OCI-LY3 (cell line): Measurements from ENCODE around the gene CCNF.
A peak's percentile ranks its signal among the peaks of the same experiment; 100 is the strongest.

Source experiments
- H2AFZ ChIP-seq: fragments of 200-600, 300-600 bp; shearing (Covaris generic); 2 replicates; pipeline ENCODE4 v1.6.0; 2014; ENCODE audit warnings: antibody characterized with exemption, low read depth, low read length
- H3K27ac ChIP-seq: fragments of 200-600, 300-600 bp; sonication (generic); 2 replicates; pipeline ENCODE4 v1.5.1; 2014; ENCODE audit warnings: mild to moderate bottlenecking, low read length, moderate library complexity, mixed read lengths
- H3K27me3 ChIP-seq: fragments of 200-600, 300-600 bp; sonication (generic); 2 replicates; pipeline ENCODE4 v1.6.1; 2014; ENCODE audit warnings: low read depth, low read length, mixed read lengths
- H3K36me3 ChIP-seq: fragments of 200-600, 300-600 bp; sonication (generic); replicated peaks from 2 replicates; pipeline ENCODE3; 2014; ENCODE audit warnings: low read depth, low read length, mixed read lengths
- H3K4me1 ChIP-seq: fragments of 300-600, 200-600 bp; sonication (generic); 2 replicates; pipeline ENCODE4 v1.6.1; 2014; ENCODE audit warnings: low read length, mixed read lengths
- H3K4me2 ChIP-seq: fragments of 200-600, 300-600 bp; sonication (generic); 2 replicates; pipeline ENCODE4 v1.6.1; 2014; ENCODE audit warnings: low read length, mixed read lengths
- H3K4me3 ChIP-seq: fragments of 300-600, 200-600 bp; sonication (generic); 2 replicates; pipeline ENCODE4 v1.5.1; 2014; ENCODE audit warnings: antibody characterized with exemption, mild to moderate bottlenecking, low read length, moderate library complexity
- H3K79me2 ChIP-seq: fragments of 300-600, 200-600 bp; shearing (Covaris generic); 2 replicates; pipeline ENCODE4 v1.6.1; 2014; ENCODE audit warnings: mild to moderate bottlenecking, low read length, mixed read lengths
- H3K9ac ChIP-seq: fragments of 300-600, 200-600 bp; shearing (Covaris generic); 2 replicates; pipeline ENCODE4 v1.6.0; 2014; ENCODE audit warnings: mild to moderate bottlenecking, low read length, moderate library complexity
- H3K9me3 ChIP-seq: fragments of 200-600, 300-600 bp; shearing (Covaris generic); 2 replicates; pipeline ENCODE4 v1.6.1; 2014; ENCODE audit warnings: low read length, mixed read lengths; ENCODE audit not compliant: insufficient read depth
- H4K20me1 ChIP-seq: fragments of 200-600, 300-600 bp; sonication (generic); 2 replicates; pipeline ENCODE4 v1.6.1; 2016; ENCODE audit warnings: low read length, mixed read lengths; ENCODE audit not compliant: insufficient read depth
- EZH2phosphoT487 ChIP-seq: fragments of 200-600 bp; shearing (Covaris generic); IDR thresholded peaks from 2 replicates; pipeline ENCODE4 v1.6.1; 2018; ENCODE audit warnings: antibody characterized with exemption, mixed run types, low read depth
- TF ChIP-seq, protein P1 (sequence below): fragments of 200-600, 300-600 bp; sonication (generic); IDR thresholded peaks from 2 replicates; pipeline ENCODE4 v1.5.1; 2014; ENCODE audit warnings: antibody characterized with exemption, low read length, low read depth

The CCNF gene

DNA sequence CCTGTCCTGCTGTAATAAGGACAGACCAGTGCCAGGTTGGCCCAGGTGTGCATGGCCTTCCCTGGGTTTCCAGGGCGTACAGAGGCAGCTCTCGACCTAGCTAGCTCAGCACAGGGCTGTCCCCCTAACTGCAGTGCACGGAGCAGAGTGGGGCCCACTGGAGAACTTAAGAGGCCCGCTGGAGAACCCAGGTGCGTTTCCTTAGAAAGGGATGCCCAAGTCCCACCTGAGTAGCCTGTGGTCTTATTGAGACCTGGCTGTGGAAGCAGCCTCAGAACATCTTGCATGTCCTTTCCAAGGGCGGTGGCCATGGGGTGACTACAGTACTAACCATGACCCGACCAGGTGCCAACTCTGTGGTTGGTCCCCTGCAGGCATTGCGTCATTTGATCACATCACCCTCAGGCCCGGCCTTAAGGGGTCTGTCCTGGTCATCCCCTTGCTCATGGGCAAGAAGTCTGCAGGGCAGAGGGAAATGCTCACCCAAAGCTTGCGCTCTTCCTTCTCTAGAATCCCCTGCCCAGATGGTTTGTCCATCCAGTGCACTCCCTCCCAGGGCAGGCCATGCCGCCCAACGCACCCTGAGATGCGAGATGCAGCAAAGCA lies 3.3 kb upstream of the CCNF start:
- H3K79me2 ChIP-seq = peaks cover 16% of the 10 kb centered on the region
- H3K27ac ChIP-seq = no peak overlapping the region
- no peaks in the 10 kb centered on the region for H3K9me3 ChIP-seq
- no peak overlapping the region for H3K4me3 ChIP-seq
- no peaks in the 10 kb centered on the region for H3K27me3 ChIP-seq
- peaks cover 5% of the 10 kb centered on the region for H3K36me3 ChIP-seq
- no peak overlapping the region for H3K4me2 ChIP-seq
- no peak overlapping the region for H3K9ac ChIP-seq
- no peak overlapping the region for H2AFZ ChIP-seq
- TF ChIP-seq, protein P1, sequence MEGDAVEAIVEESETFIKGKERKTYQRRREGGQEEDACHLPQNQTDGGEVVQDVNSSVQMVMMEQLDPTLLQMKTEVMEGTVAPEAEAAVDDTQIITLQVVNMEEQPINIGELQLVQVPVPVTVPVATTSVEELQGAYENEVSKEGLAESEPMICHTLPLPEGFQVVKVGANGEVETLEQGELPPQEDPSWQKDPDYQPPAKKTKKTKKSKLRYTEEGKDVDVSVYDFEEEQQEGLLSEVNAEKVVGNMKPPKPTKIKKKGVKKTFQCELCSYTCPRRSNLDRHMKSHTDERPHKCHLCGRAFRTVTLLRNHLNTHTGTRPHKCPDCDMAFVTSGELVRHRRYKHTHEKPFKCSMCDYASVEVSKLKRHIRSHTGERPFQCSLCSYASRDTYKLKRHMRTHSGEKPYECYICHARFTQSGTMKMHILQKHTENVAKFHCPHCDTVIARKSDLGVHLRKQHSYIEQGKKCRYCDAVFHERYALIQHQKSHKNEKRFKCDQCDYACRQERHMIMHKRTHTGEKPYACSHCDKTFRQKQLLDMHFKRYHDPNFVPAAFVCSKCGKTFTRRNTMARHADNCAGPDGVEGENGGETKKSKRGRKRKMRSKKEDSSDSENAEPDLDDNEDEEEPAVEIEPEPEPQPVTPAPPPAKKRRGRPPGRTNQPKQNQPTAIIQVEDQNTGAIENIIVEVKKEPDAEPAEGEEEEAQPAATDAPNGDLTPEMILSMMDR = no peak
- TF ChIP-seq EZH2phosphoT487 = no peak
- H3K4me1 ChIP-seq = peaks cover 26% of the 10 kb centered on the region
- peaks cover 10% of the 10 kb centered on the region for H4K20me1 ChIP-seq

- Histone ChIP-seq H3K79me2 (peaks cover 20% of the 10 kb centered on the region), H3K27me3 (no peaks in the 10 kb centered on the region), H3K4me3 (no peak overlapping the region), H3K27ac (no peak overlapping the region), H3K36me3 (peaks cover 9% of the 10 kb centered on the region), H3K9ac (no peak overlapping the region), H3K9me3 (no peaks in the 10 kb centered on the region), H2AFZ (no peak overlapping the region), H3K4me2 (no peak overlapping the region), H4K20me1 (peaks cover 14% of the 10 kb centered on the region), H3K4me1 (peaks cover 26% of the 10 kb centered on the region)
- TF ChIP-seq EZH2phosphoT487 = no peak
- TF ChIP-seq, protein P1 = no peak
Measured at GRCh38 chr16:2426941-2427361, 2.3 kb upstream of the CCNF start.

DNA sequence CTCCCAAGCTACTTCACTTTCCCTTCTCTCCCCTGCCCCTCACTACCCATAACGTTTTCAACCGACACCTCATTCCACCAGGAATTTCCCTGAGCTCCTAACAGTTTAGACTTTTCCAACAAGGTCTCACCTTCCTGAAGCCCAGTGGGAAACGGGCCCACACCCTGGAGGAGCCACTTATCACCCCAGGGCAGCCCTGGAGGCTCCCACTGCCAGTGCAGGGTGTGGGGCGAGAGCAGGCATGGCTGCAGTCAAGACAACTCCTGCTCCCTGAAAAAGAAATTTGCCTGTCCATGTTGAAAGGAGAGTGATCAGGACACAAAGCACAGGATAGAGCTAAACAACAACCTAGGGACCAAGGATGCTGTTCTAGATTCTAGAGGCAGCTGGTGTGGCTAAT lies 1.7 kb upstream of the CCNF start:
- Histone ChIP-seq H3K27me3 (no peaks in the 10 kb centered on the region), H3K4me2 (peak overlapping the region; percentile 97), H3K4me1 (peaks cover 23% of the 10 kb centered on the region), H3K79me2 (peaks cover 20% of the 10 kb centered on the region), H2AFZ (no peak overlapping the region), H3K27ac (no peak overlapping the region), H3K9ac (peak overlapping the region; percentile 82; the same call in 1 of the 2 replicates), H3K4me3 (no peak overlapping the region), H3K36me3 (peaks cover 15% of the 10 kb centered on the region), H3K9me3 (no peaks in the 10 kb centered on the region), H4K20me1 (peaks cover 14% of the 10 kb centered on the region)
- TF ChIP-seq EZH2phosphoT487 = no peak
- TF ChIP-seq, protein P1 = no peak

- H3K27ac ChIP-seq = peak overlapping the region; percentile 55
- H3K79me2 ChIP-seq = peaks cover 20% of the 10 kb centered on the region
- H3K9me3 ChIP-seq = no peaks in the 10 kb centered on the region
- peak overlapping the region; percentile 82 for H3K9ac ChIP-seq
- H3K27me3 ChIP-seq = no peaks in the 10 kb centered on the region
- peak overlapping the region; percentile 84 for H3K4me3 ChIP-seq
- H3K36me3 ChIP-seq = peaks cover 22% of the 10 kb centered on the region
- H3K4me1 ChIP-seq = peaks cover 19% of the 10 kb centered on the region
- peak overlapping the region; percentile 38; the same call in 1 of the 2 replicates for H2AFZ ChIP-seq
- H4K20me1 ChIP-seq = peaks cover 14% of the 10 kb centered on the region
- TF ChIP-seq, protein P1 = peak; percentile 35
- TF ChIP-seq EZH2phosphoT487 = no peak
- peak overlapping the region; percentile 97 for H3K4me2 ChIP-seq
Measured at GRCh38 chr16:2428051-2428783, 1.0 kb upstream of the CCNF start.
